Measurements from ENCODE around the gene MAP3K5. TPM values are rescaled to one million over a fixed set of nuclear protein-coding genes. Genes with fewer than 3 reads are reported as not detected.

The MAP3K5 gene
- polyA plus RNA-seq, 1 experiment, result 2.5 TPM

DNA sequence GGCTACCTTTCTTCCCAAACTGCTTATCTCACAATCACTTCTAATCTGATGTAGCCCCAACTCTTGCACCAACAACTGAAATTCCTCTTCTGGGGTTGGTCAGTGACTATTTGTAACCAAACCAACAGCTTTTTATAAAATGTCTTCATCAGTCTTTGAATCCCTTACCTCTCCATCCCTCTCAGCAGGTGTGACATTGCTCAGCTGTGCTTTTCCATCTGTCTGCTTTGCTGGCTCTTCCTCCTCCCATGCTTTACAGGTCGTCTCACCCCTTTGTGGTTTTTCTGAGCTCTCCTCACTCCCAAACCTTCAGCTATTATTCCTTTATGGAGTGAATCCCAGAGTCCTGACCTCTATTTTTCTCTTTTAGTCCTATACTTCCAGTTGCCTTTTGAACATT lies 248.0 kb downstream of the MAP3K5 start:
- TF ChIP-seq, protein P1, sequence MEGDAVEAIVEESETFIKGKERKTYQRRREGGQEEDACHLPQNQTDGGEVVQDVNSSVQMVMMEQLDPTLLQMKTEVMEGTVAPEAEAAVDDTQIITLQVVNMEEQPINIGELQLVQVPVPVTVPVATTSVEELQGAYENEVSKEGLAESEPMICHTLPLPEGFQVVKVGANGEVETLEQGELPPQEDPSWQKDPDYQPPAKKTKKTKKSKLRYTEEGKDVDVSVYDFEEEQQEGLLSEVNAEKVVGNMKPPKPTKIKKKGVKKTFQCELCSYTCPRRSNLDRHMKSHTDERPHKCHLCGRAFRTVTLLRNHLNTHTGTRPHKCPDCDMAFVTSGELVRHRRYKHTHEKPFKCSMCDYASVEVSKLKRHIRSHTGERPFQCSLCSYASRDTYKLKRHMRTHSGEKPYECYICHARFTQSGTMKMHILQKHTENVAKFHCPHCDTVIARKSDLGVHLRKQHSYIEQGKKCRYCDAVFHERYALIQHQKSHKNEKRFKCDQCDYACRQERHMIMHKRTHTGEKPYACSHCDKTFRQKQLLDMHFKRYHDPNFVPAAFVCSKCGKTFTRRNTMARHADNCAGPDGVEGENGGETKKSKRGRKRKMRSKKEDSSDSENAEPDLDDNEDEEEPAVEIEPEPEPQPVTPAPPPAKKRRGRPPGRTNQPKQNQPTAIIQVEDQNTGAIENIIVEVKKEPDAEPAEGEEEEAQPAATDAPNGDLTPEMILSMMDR (IDR thresholded peaks at IDR 0.05; ENCODE audit: insufficient read depth, low read depth, low read length), result no peak
- Histone ChIP-seq H3K36me3 (ENCODE audit: control insufficient read depth, insufficient read depth, low read length) (no peaks in the 10 kb centered on the region), H3K27me3 (ENCODE audit: control insufficient read depth, insufficient read depth, low read length) (no peaks in the 10 kb centered on the region), H3K4me3 (ENCODE audit: low read depth, low read length) (no peak overlapping the region)
- DNase-seq (ENCODE audit: low read depth), result no peak
- ChIA-PET CTCF (interaction anchor here (0.8 to 1.5 kb wide), 2 partner anchors 16 to 248 kb away, joined by 4 to 5 read pairs; partner anchors contain the start of gene MAP3K5), POLR2A (no interaction called here)

- TF ChIP-seq, protein P1 (IDR thresholded peaks at IDR 0.05; ENCODE audit: insufficient read depth, low read depth, low read length), result no peak
- Histone ChIP-seq H3K36me3 (ENCODE audit: control insufficient read depth, insufficient read depth, low read length) (no peaks in the 10 kb centered on the region), H3K27me3 (ENCODE audit: control insufficient read depth, insufficient read depth, low read length) (no peaks in the 10 kb centered on the region), H3K4me3 (ENCODE audit: low read depth, low read length) (no peak overlapping the region)
- ChIA-PET POLR2A (no interaction called here), CTCF (interaction anchor here (1.1 kb wide), 1 partner anchor 9 kb away, joined by 4 read pairs; the partner anchor contains the start of gene MAP7)
- no peak for DNase-seq (ENCODE audit: low read depth)
Observed at GRCh38 chr6:136541395-136541794, 250.9 kb downstream of the MAP3K5 start.

GRCh38 chr6:136539967-136540652 lies 252.2 kb downstream of the MAP3K5 start:
- H3K36me3 ChIP-seq (ENCODE audit: control insufficient read depth, insufficient read depth, low read length), result no peaks in the 10 kb centered on the region
- DNase-seq (ENCODE audit: low read depth), result no peak
- TF ChIP-seq, protein P1 (IDR thresholded peaks at IDR 0.05; ENCODE audit: insufficient read depth, low read depth, low read length), result no peak
- H3K27me3 ChIP-seq (ENCODE audit: control insufficient read depth, insufficient read depth, low read length), result no peaks in the 10 kb centered on the region
- H3K4me3 ChIP-seq (ENCODE audit: low read depth, low read length), result no peak overlapping the region
- ChIA-PET CTCF (interaction anchor here (0.6 to 1.5 kb wide), 4 partner anchors 10 to 198 kb away, joined by 3 to 6 read pairs (median 4); partner anchors contain the start of gene MAP7), POLR2A (no interaction called here)

DNA sequence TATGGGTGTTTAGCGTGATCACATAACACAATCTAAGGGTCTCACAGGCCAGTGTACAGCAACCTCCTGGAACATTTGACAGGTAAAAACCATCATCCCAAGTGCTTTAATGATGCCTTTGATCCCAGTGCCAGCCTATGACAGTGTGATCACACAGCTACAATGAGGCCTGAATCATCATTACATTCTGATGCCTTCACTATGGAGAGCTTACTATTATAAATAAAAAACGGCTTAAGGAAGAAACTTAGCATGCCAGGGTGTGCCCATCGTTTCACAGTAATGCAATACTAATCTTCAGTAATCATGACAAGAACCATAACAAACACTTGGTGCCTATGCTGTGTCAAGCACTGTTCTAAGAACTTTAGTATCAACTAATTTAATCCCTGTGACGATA lies 253.4 kb downstream of the MAP3K5 start:
- no peak overlapping the region for H3K4me3 ChIP-seq (ENCODE audit: low read depth, low read length)
- ChIA-PET CTCF (interaction anchor here (1.4 to 1.5 kb wide), 2 partner anchors 9 to 12 kb away, joined by 4 to 6 read pairs; partner anchors contain the start of gene MAP7), POLR2A (no interaction called here)
- H3K27me3 ChIP-seq (ENCODE audit: control insufficient read depth, insufficient read depth, low read length), result no peaks in the 10 kb centered on the region
- no peak for DNase-seq (ENCODE audit: low read depth)
- TF ChIP-seq, protein P1 (IDR thresholded peaks at IDR 0.05; ENCODE audit: insufficient read depth, low read depth, low read length), result no peak
- H3K36me3 ChIP-seq (ENCODE audit: control insufficient read depth, insufficient read depth, low read length), result no peaks in the 10 kb centered on the region

DNA sequence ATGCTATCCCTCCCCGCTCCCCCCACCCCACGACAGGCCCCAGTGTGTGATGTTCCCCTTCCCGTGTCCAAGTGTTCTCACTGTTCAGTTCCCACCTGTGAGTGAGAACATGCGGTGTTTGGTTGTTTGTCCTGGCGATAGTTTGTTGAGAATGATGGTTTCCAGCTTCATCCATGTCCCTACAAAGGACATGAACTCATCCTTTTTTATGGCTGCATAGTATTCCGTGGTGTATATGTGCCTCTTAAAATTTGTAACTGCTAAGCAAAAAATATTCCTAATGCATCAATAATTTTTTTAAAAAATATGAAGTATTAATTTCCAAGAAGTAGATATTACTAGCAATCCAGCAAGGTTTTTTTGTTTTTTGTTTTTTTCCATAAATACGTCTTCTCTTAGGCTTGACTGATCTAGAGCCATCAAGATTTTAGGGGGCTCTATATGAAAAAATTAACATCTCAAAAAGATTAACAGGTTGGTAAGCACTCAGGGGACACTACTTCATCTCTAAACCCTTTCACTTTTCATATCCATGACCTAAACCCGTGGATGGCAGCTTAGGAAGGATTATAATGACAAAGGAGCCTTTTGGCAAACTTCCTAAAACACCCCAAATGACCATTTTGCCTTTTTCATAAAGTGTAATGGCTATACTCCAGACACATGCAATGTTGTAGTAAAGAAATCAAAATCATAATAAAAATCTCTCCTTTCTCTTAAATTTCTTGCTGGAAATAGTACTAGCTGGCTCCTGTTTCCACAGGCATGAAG lies 256.2 kb downstream of the MAP3K5 start:
- TF ChIP-seq, protein P1 (IDR thresholded peaks at IDR 0.05; ENCODE audit: insufficient read depth, low read depth, low read length), result no peak
- Histone ChIP-seq H3K4me3 (ENCODE audit: low read depth, low read length) (no peak overlapping the region), H3K36me3 (ENCODE audit: control insufficient read depth, insufficient read depth, low read length) (no peaks in the 10 kb centered on the region), H3K27me3 (ENCODE audit: control insufficient read depth, insufficient read depth, low read length) (no peaks in the 10 kb centered on the region)
- CTCF ChIA-PET, result interaction anchor here (1.3 kb wide), 1 partner anchor 11 kb away, joined by 3 read pairs; no protein-coding TSS in a partner anchor
- DNase-seq (ENCODE audit: low read depth), result no peak
- POLR2A ChIA-PET, result no interaction called here
